GM21737 (cell line): ENCODE measurements around the gene SUDS3.

Source experiments
- ATAC-seq: cut with Tn5 transposase; IDR thresholded peaks from one replicate; pipeline ENCODE4 v1.9.1; 2021; ENCODE audit warnings: mild to moderate bottlenecking, moderate library complexity; ENCODE audit not compliant: unreplicated experiment

Gene SUDS3

GRCh38 chr12:118355843-118356242, 20.5 kb upstream of the SUDS3 start:
- ATAC-seq: no peak

GRCh38 chr12:118356809-118357256, 19.5 kb upstream of the SUDS3 start:
- peak; percentile 29 for ATAC-seq

GRCh38 chr12:118357257-118358007, 18.9 kb upstream of the SUDS3 start:
- peak; percentile 56 for ATAC-seq

DNA sequence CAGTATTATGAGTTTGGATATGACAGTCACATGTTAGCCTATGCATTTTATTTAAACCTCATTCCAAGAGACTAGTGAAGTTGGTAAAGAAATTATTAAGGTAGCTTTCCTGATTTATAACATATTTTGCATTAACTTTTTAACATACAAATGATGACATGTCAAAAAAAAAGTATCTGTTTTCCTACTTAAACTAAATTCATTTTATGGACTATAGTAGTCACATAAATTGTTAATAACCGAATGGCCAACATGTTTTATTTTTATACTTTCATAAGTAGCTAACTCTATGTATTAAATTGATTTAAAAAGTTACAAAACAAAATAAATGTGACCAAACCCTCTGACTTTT, 18.4 kb upstream of the SUDS3 start:
- no peak for ATAC-seq

- ATAC-seq: no peak
These were observed 17.5 kb upstream of the SUDS3 start for GRCh38 chr12:118358612-118359540.

DNA sequence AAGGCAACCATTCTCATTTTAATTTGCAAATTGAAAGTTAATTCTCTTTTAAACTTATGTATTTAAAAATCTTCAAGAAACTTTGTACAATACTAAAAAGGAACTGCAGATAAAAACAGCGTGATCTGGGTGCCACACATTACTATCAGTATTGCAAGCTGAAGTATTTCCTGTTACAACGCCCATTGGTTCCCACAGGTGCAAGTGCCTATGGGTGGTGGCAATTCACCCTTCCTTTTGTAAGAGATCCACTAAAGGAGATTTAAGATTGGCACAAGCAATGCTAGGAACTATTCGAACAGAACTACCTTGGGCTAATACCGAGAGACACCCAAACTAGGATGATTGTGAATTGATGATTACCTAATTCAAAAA, 16.8 kb upstream of the SUDS3 start:
- ATAC-seq: no peak

- no peak for ATAC-seq
These were observed 15.3 kb upstream of the SUDS3 start for GRCh38 chr12:118361092-118361404.

GRCh38 chr12:118361889-118362288, 14.5 kb upstream of the SUDS3 start:
- ATAC-seq: no peak

GRCh38 chr12:118368821-118369220, 7.5 kb upstream of the SUDS3 start:
- no peak for ATAC-seq

GRCh38 chr12:118370601-118371000, 5.8 kb upstream of the SUDS3 start:
- ATAC-seq: no peak

DNA sequence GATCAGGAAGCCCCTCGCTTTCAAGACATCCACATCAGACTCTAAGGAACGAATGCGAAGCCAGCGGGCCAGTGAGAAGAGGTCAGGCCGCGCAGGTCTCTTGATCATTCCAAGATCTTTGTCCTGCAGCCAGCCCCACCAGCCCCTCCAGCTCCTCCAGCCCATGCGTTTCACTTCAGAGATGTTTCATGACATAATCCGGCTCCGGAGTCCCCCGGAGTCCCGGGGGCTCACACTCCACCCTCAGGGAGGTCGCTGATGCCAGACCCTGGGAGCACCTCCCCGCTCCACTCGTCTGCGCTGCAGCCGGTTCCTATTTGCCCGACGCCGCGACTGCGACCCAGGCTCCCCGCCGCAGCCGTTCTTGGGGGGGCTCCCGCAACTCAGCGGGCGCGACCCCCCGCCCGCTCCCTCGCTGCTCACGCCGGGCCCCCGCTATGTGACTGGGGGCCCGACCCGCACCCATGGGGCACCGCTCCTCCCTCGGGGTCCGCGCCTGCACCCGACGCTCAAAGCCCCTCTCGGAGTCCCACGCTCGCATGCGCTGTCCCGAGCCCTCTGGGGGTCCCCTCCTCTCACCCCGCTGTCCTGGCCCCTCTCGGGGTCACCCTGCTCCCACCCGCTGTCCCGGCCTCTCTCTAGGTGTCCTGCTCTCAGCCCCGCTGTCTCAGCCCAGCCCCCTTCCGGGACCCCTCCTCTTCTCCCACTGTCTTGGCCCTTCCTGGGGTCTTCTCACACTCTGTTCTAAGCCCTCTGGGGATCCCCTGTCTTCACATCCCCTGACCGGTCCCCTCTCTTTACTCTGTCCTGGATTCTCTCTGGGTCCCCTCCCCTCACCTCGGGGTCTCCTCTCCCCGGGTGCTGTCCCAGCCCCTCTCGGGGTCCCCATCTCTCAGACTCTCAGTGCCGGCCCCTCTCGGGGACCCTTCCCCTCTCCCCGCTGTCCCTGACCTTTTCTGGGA, 4.8 kb upstream of the SUDS3 start:
- ATAC-seq: no peak

DNA sequence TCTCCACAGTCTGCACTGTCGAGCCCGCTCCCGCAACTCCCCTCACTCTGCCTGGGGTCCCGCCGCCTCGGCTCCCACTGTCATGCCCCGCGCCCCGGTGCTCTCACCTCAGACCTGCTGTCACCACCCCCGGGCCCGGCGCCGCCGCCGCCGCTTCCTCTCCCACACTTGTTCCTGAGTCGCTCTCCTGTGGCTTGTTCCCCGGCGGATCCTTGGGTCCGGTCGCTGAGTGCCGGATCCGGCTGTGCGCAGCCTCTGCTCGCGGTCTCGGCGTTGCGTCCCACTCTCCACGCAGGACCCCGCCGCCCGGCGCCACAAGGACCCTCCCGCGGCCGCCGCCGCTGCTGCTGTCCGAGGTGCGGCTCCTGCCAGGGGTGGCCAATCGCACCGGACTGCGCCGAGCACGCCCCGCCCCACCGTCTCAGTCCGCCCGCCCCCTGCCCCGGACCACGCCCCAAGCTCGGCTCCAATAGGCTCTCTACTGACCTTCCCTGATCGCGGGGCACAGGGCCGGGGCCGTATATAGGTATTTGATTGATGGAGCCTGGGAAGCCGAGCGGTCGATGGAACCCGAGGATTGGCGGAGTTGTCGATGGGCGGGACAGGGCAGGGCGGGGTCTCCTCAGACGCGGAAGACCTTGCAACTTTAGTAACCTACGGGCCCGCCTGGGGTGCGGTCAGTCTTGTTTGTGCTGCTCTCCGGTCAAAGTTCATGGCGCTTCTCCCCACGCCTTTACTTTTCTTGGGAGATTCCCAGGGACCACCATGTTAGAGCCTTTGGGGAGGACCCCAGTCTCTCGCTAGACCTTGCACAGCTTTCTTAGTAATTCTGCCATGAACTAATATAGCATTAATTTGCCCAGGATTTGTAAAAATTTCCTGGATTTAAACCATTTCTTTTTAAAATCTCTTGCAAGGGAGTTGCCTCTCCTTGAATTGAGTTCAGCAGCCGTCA, 3.5 kb upstream of the SUDS3 start, which contains the start of gene TAOK3:
TAOK3 (minus strand) TSS at position 367 of the 955 bp plus-strand sequence. CDS start 117,340 bp downstream, outside the sequence.
- peak; percentile 72 for ATAC-seq

GRCh38 chr12:118373616-118374015, 2.7 kb upstream of the SUDS3 start:
- no peak for ATAC-seq

GRCh38 chr12:118374126-118374725, 2.1 kb upstream of the SUDS3 start:
- no peak for ATAC-seq

DNA sequence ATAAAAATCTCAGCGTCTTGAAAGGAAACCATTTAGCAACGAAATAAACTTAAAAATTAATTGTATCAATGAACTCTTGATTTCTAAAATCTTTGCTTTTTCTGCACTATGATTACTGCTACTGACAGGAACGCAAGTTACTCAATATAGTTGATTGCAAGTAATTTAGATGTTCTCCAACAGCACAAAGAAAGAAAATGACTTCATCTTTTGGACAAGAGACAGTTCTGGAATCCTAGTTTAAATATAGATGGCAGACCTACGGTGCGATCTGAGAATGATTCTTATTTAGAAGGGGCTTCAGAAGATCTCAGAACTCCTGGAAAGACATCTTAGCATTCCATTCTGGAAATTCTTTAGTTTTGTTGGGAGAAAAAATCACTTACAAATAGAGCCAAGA, 1.4 kb upstream of the SUDS3 start:
- ATAC-seq: no peak

GRCh38 chr12:118375348-118375747, 1.0 kb upstream of the SUDS3 start:
- ATAC-seq: no peak

DNA sequence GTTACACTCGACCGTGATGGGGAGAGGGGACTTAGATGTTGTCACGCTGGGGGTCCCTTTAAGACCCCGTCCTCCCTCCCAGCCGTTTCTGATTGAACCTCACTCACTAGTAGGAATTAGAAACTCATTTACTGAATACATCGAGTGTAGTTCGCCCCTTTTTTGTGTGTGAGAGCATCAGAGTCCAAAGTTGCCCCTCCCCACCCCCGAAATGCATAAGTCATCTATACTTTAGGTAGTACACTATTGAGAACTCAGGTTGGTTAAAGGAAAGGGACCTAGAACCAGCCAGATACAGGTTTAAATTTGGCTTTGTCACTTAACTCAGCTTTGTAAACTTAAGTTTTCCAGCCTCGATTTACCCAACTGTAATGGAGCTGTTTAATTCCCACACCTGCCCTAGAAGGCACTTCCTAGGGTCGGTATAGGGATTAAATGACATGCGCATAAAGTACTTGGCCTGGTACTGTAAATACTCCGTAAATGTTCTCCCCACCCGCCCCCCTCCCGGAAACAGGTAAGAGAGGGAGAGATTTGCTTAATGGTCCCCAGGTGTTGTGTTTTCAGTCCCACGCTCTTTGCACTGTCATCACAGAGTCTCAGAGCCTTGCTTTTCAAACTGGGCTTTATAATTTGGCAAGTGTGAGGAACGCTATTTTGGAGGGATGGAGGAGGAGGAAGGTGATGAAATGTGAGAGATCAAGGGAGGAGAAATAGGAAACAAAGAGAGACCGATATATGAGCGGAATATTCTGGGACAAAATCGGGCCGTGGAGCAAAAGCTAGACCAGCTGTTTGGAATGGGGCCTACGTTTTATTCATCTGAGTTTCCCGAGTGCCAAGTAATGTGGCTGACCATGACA, 897 bp downstream of the SUDS3 start:
- ATAC-seq: no peak

GRCh38 chr12:118377884-118378470, 1.6 kb downstream of the SUDS3 start:
- ATAC-seq: no peak
